Activated T-cell treated with anti-CD3 and anti-CD28 coated beads for 48 hours (primary cell): ENCODE measurements around the gene COX20.
"Not testable (repeated sequence)": the region's sequence is repeated elsewhere in the genome, so short reads cannot be mapped to it uniquely, and the experiment has no call there.

Source experiments
- DNase-seq: peaks from one replicate; pipeline ENCODE4 v3.0.0-alpha.2; 2020; ENCODE audit warnings: low read depth

Gene COX20

DNA sequence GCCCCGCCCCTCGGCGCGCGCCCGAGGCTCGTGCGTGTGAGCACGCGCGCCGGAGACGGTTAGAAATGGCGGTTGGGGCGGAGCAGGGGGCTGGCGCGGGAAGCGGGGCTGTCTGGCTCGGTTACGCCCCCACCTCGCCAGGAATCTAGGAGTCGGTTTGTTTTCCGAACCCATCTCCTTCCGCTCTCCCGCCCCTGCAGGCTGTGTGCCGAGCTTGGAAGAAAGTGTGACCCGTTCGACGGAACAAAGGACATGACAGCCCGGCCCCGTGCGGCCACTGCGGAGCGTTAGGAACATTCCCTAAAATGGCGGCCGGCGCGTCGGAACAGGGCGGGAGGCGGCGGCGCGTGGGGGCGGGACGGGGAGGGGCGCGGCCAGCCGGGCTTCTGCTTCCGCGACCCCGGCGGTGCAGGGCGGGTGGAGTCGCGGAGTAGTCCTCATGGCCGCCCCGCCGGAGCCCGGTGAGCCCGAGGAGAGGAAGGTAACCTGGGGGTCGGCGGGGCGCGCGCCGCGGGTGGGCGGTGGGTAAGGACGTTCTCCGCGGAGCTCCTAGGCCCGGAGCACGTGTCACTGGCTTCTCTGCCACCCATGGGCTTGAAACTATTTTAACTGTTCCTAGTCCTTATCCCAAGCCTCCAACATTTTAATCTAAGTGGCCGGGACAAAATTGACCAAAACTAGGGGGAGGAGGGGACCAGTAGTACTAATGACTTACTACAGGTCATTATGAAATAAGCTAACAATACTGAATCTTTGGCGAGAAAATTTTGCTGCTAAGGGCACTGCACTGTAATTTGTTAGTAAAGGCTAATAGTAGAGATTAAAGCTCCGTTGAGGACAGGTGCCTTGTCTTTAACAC, at the start of gene COX20:
Gene COX20 (plus strand): TSS at position 383 of the 859 bp plus-strand sequence. CDS start 57 bp downstream, at position 440.
- DNase-seq: peak; percentile 82

DNA sequence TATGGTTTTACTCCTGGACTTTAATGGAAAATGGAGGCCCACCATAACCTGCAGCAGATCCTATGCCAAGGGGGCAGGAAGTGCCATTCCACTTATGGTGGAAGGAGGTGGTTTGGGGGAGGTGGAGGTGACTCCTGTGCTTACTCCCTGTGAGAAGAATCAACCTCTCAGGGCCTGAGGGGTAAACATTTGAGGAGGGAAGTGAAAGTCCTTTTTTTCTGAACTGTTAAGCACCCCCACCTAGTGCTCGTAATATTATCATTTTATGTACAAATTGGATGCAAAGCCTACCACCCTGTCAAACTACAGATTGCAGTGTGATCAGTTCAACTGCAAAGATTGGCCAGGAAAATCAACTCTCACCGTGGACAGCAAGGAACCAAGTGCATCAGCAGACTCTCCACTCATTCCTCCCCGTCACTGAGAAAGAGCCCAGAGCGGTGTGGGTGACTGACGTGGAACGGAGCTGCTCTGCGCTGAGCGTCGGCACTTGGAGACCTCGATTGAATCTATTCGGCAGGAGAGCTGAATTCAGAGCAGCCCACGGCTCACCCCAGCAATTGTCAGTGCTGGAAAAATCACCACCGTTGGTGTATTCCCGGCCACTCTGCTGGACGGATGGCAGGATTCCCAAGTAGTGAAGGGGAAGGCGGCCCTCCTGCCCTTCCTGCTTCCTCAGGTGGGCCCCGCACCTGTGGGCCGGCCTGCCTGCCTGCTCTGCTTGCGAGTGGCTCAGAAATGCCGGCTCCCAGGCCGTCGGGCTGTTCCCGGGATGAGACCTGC, 46.8 kb upstream of the COX20 start:
- no peak for DNase-seq

DNA sequence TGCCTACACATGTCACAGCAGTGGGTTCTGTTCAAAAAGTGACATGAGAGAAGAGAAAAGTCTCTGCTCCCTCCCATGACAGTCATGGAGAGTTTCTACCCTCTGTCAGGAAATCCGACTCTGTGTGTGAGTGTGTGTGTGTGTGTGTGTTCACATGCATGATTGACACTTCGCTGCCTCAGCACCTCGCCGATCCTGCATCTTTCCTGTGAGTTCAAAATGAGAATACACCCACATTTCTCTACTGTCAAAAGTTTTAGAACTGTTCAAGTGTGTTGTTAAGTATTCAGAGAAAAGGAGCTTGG, 46.2 kb upstream of the COX20 start:
- no peak for DNase-seq

DNA sequence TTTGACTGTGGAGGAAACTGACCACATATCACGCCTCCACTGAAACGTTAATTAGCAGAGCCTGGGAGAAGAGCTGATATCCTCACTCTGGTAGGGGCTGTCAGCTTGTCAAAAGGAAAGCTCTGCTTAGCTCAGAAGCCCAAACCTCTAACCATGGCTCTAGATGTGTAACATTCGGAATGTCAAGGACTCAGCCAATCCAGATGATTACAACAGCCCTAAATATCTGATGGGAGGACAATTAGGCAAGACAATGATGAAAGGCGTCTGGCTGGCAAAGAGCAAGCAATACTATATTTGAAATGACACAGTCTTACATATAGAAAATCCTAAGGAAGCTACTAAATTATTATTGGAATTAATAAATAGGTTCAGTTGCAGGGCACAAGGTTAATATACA, 45.7 kb upstream of the COX20 start:
- DNase-seq: no peak

GRCh38 chr1:244791061-244791460, 44.4 kb upstream of the COX20 start:
- DNase-seq: no peak

- no peak for DNase-seq
Measured at GRCh38 chr1:244792188-244792850, 43.1 kb upstream of the COX20 start.

GRCh38 chr1:244794071-244794470, 41.4 kb upstream of the COX20 start:
- no peak for DNase-seq

GRCh38 chr1:244794516-244794915, 40.9 kb upstream of the COX20 start:
- DNase-seq: not testable (repeated sequence)

DNA sequence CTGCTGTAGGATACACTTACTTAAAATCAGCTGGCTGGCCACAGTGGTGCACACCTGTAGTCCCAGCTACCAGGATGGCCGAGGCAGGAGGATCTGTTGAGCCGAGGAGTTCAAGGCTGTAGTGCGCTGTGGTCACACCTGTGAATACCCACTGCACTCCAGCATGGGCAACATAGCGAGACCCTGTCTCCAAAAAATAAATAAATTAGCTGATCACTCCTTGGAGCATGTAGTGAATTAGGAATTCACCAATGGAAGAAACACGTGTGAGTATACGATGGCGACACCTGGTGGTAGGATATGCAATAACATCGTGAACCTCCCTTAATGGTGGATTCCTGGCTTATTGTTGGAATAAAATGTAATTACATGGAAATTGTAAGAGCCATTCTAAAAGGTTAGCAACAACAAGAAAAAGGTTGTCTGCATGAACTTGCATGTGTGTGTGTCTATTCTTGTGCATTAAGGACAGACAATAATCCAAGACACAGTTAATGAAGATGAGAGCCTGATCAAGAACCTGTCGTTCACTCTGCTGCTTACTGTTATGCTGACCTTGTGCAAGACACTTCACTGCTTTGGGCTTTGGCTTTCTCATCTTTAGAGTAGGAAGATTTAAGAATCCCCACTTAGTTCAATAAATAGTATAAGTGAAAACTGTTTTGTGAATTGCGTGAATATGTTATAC, 38.6 kb upstream of the COX20 start:
- no peak for DNase-seq

- no peak for DNase-seq
Measured at GRCh38 chr1:244800821-244801220, 34.6 kb upstream of the COX20 start.

DNA sequence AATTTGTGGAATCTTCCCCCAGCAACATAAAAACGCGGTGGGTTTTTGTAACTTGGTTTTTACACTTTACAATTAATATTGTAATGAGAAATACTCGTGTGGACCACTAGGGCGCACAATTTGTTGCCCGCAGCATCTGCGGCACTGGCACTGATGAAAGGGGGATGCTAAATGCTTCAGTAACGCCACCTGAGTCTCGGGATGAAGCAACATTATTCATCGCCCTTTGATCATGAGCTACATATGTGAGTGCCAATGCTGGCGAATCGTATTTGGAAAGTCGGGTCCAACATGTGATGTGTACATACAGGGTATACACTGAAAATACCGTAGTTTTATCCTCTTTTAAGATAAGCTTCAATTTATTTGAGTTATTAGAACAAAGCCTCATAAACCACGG, 34.2 kb upstream of the COX20 start:
- DNase-seq: peak; percentile 28

DNA sequence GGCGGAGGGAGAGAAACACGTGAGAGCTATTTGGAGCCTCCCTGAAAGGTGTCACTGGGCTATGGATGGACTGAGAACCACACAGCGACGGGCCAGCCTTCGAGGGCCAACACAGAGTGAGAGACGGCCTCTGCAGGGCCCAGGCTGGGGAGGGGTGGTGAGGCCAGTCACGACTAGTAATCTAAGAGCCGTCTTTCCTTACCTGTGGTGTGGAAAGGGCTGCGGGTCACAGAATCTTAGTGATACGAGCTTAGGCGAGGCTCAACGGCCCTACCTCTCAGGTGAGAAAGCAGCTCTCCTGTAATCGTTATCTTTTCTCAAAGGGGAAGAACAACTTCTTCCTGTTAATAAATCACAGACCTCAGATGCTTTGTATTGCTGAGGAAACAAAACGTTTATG, 33.4 kb upstream of the COX20 start:
- DNase-seq: no peak

DNA sequence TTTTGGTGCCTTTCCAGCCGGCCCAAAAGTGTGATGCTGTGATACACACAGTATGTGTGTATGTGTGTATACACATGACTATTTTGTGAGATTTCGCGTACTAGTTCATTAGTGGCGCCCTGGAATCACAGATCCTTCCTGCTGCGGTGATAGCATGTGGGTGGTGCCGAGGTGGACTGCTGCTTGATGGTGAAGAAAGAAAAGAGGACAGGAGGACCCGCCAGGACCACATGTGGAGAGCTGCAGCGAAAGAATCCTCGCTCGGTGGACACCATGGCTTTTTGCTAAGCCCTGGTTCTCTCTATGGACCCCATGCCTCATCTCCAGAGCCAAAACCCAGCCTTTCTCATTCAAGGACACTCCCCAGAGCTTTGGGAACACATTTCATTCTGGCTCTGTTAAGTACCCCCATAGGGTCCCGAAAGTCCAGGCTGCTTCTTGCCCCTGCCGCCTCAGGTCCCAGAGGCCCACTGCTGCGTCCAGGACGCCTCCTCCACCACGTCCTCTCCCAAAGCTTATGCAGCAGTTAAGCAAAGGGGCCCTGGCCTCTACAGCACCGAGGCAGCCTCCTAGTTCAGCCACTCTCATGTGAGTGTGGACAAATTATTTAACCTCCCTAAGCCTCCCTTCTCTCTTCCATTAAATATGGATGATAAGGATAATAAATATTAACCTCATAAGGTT, 32.8 kb upstream of the COX20 start:
- no peak for DNase-seq

- DNase-seq: no peak
Measured at GRCh38 chr1:244804841-244805240, 30.6 kb upstream of the COX20 start.

DNA sequence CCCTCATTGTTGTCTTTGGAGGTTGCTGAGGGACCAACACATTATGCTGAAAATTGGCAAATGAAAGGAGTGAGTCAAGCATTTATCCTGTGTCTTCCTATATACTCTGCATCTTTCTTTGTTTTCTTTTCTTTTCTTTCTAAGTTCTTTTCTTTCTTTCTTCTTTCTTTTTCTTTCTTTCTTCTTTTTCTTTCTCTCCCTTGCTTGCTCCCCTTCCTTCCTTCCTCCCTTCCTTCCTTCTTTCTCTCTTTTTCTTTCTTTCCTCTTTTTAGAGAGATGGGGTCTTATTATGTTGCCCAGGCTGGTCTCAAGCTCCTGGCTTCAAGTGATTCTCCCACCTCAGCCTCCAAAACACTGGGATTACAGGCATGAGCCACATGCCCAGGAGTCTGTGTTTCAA, 28.3 kb upstream of the COX20 start:
- DNase-seq: no peak

DNA sequence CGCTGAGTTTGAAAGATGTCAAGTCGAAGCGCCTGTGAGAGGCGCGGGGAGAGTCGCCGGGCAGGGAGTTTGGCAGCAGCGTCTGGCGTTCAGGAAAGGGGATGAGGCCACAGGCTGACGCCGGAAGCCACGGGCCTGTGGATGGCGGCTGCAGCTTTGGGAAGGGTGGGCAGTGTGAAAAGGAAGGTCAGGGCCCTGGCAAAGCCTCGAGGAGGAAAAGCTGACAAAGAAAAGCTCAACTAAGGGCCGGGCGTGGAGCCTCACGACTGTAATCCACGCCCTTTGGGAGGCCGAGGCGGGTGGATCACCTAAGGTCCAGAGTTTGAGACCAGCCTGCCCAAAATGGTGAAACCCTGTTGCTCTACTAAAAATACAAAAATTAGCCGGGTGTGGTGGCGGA, 25.2 kb upstream of the COX20 start:
- no peak for DNase-seq

- no peak for DNase-seq
Measured at GRCh38 chr1:244813327-244813726, 22.1 kb upstream of the COX20 start.

DNA sequence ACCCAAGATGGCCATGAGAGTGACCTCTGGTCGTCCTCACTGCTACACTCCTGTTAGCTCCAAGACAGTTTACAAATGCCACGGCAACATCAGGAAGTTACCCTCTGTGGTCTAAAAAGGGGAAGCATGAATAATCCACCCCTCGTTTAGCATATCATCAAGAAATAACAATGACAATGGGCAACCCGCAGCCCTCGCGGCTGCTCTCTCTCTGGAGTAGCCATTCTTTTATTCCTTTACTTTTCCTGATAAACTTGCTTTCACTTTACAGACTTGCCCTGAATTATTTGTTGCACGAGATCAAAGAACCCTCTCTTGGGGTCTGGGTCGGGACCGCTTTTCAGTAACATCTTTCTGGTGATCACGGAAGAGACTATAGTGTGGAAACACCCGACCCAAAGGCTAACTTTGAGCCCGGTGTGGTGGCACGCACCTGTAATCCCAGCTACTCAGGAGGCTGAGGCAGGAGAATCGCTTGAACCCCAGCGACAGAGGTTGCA, 19.8 kb upstream of the COX20 start:
- DNase-seq: no peak

- DNase-seq: no peak
Measured at GRCh38 chr1:244817415-244817894, 18.0 kb upstream of the COX20 start.

DNA sequence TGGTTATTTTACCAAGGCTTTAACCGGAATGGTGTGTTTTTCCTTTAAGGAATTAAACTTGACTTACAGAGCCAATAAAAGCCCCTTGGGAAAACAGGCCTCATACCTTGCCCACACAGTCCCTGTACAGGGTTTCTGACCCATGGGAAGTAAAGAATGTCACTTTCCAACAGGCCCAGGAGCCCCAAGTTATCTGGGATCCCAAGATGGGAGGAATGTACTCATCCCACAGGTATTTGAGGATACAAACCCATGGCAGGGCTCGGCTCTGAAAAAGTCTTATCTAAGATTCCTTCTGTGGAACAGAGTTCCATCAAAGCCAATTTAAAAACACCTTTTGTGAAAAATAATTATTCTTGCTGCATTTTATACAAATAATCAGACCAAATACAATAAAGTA, 15.3 kb upstream of the COX20 start:
- no peak for DNase-seq

- DNase-seq: no peak
Measured at GRCh38 chr1:244821134-244821533, 14.3 kb upstream of the COX20 start.
